Esophagus muscularis mucosa (tissue), 4 donors: ENCODE measurements around the gene PKLR. TPM values are rescaled to one million over a fixed set of nuclear protein-coding genes. Genes with fewer than 3 reads are reported as not detected.

Source experiments
- DNase-seq: peaks from one replicate; pipeline ENCODE4 v3.0.0-alpha.2; 2017; ENCODE audit errors: extremely low spot score
- H3K27ac ChIP-seq, 4 donors: fragments of 200-600 bp; sonication (generic); replicated peaks in 1 of 4; 1 replicate in 3 of 4; 2 replicates in 1 of 4; pipeline ENCODE4 v1.5.1; 2016 to 2019; ENCODE audit warnings: mild to moderate bottlenecking in 1 of 4
- H3K27me3 ChIP-seq, 4 donors: fragments of 200-600 bp; sonication (generic); one replicate each; pipeline versions ENCODE4 v1.5.1 to v1.6.0; 2016 to 2019
- H3K36me3 ChIP-seq, 4 donors: fragments of 200-600 bp; sonication (generic); one replicate each; pipeline ENCODE4 v1.5.1; 2016 to 2019
- H3K4me1 ChIP-seq, 4 donors: fragments of 200-600 bp; sonication (generic); one replicate each; pipeline ENCODE4 v1.5.1; 2016 to 2019
- H3K4me3 ChIP-seq, 4 donors: fragments of 200-600 bp; sonication (generic); 1 replicate in 2 of 4; 2 replicates in 2 of 4; pipeline ENCODE4 v1.5.1; 2016 to 2019; ENCODE audit warnings: mild to moderate bottlenecking in 4 of 4, moderate library complexity in 1 of 4
- H3K9me3 ChIP-seq, 4 donors: fragments of 200-600 bp; sonication (generic); 1 replicate in 3 of 4; 2 replicates in 1 of 4; pipeline ENCODE4 v1.5.1; 2016 to 2019
- EP300 ChIP-seq: sonication (generic); formaldehyde crosslinking; IDR thresholded peaks from one replicate; pipeline ENCODE4 v1.6.1; 2017; ENCODE audit warnings: antibody characterized with exemption
- POLR2A ChIP-seq: fragments of 450-650 bp; IDR thresholded peaks from one replicate; pipeline ENCODE4 v1.6.1; 2017; ENCODE audit warnings: antibody characterized with exemption, moderate library complexity, mild to moderate bottlenecking, low read depth
- POLR2AphosphoS5 ChIP-seq, 2 donors: sonication (generic); formaldehyde crosslinking; IDR thresholded peaks; one replicate each; pipeline ENCODE4 v1.6.1; 2017; ENCODE audit warnings: antibody characterized with exemption in 2 of 2
- WGBS: methylation state at CpG from one replicate; pipeline ENCODE4 v1.1.5; 2018; 5-methylcytosine and 5-hydroxymethylcytosine counted together
- intact Hi-C: fragments of 100-400 bp; cut with DNase I; formaldehyde crosslinking; loops from one replicate; pipeline ENCODE4 v1.15.1; 2023
- total RNA-seq, 4 donors: library from RNA; depleted of rRNA; stranded (reverse); fragments of >200 nt; gene quantifications; one replicate each; pipeline versions ENCODE4 v1.1.0 to v1.2.1, GENCODE V29; 2016
- TF ChIP-seq, protein P1 (sequence below), 3 experiments: fragments of 200-600 bp in 2 of 3; fragments of 450-650 bp in 1 of 3; sonication (generic) in 2 of 3; IDR thresholded peaks; one replicate each; pipeline ENCODE4 v1.5.1; 2017 to 2019; ENCODE audit warnings: antibody characterized with exemption in 3 of 3, mild to moderate bottlenecking in 2 of 3, moderate library complexity in 1 of 3

PKLR gene
- total RNA-seq, 4 donors from 2014 or later, result not detected

DNA sequence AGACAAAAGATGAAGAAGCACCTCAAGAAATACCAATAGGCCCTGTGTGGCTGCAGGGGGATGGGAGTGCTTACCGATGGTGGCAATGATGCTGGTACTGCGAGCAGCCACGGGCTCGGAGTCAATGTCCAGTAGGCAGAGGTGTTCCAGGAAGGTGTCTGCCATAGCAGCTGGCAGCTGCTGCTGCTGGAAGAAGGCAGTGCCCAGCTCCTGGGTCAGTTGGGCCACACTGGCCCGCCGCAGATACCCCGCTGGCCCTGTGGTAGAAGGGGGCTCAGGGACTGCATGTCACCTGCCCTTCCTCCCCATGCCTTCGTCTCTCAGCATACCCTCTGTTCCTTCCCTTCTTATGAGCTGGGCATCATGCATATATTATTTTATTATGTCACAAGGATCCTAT, 1.2 kb downstream of the PKLR start:
- H3K27me3 ChIP-seq, result peaks cover 0 to 34% (median 7%) of the 10 kb centered on the region in 4 donors
- no peak for DNase-seq
- no peak overlapping the region for H3K27ac ChIP-seq
- WGBS, result 93% methylated on average over 8 of the region's 8 CpGs
- intact Hi-C loops, result no loop called here
- peaks cover 5 to 8% (median 8%) of the 10 kb centered on the region in 4 donors for H3K4me1 ChIP-seq
- no peaks in the 10 kb centered on the region for H3K36me3 ChIP-seq
- H3K9me3 ChIP-seq, result no peaks in the 10 kb centered on the region
- TF ChIP-seq EP300, result no peak
- TF ChIP-seq, protein P1, sequence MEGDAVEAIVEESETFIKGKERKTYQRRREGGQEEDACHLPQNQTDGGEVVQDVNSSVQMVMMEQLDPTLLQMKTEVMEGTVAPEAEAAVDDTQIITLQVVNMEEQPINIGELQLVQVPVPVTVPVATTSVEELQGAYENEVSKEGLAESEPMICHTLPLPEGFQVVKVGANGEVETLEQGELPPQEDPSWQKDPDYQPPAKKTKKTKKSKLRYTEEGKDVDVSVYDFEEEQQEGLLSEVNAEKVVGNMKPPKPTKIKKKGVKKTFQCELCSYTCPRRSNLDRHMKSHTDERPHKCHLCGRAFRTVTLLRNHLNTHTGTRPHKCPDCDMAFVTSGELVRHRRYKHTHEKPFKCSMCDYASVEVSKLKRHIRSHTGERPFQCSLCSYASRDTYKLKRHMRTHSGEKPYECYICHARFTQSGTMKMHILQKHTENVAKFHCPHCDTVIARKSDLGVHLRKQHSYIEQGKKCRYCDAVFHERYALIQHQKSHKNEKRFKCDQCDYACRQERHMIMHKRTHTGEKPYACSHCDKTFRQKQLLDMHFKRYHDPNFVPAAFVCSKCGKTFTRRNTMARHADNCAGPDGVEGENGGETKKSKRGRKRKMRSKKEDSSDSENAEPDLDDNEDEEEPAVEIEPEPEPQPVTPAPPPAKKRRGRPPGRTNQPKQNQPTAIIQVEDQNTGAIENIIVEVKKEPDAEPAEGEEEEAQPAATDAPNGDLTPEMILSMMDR (IDR thresholded peaks at IDR 0.05), result no peak
- TF ChIP-seq POLR2A, result no peak
- TF ChIP-seq POLR2AphosphoS5 (IDR thresholded peaks at IDR 0.05), result no peak
- no peak overlapping the region for H3K4me3 ChIP-seq

DNA sequence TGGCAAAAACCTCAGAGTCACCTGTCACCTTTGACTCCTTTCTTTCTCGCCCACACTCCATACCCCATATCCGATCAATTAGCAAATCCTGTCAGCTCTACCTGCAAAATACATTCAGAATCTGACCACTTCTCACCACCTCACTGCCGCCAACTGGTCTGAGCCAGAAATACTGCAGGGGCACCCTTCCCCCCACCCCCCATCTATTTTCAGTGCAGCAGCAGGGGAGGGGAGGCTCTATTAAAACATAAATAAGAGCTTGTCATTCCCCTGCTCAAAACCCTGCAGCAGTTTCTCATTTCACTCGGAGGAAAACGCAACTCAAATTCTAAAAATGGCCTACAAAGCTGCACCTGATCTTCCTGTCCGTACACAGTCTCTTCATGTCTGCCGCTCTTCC, 3.9 kb downstream of the PKLR start:
- DNase-seq, result no peak
- peaks cover 8 to 13% (median 12%) of the 10 kb centered on the region in 4 donors for H3K4me1 ChIP-seq
- TF ChIP-seq POLR2AphosphoS5 (IDR thresholded peaks at IDR 0.05) (no peak), EP300 (no peak), POLR2A (no peak)
- TF ChIP-seq, protein P1 (IDR thresholded peaks at IDR 0.05), result no peak
- no peak overlapping the region for H3K4me3 ChIP-seq
- intact Hi-C loops, result no loop called here
- H3K9me3 ChIP-seq, result no peaks in the 10 kb centered on the region
- no peaks in the 10 kb centered on the region for H3K36me3 ChIP-seq
- no peak overlapping the region for H3K27ac ChIP-seq
- peaks cover 0 to 49% (median 12%) of the 10 kb centered on the region in 4 donors for H3K27me3 ChIP-seq
- 68% methylated on average over 7 of the region's 7 CpGs for WGBS

DNA sequence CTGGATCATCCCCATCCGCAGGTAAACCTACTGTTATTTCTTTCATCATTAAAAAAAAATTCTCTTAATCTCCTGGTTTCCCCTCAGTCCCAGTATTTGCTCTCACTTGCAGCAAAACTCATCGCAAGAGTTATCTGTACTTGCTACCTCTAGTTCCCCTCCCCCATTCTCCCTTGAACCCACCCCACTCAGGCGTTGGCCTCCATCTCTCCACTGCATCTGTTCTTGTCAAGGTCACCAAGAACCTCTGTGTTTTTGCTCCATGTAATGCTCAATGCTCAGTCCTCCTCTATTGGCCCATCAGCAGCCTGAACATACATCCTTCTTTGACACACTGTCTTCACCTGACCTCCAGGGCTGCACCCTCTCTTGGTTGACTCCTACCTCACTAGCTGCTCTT, 4.6 kb downstream of the PKLR start:
- peaks cover 8 to 13% (median 12%) of the 10 kb centered on the region in 4 donors for H3K4me1 ChIP-seq
- TF ChIP-seq EP300, result no peak
- TF ChIP-seq POLR2AphosphoS5 (IDR thresholded peaks at IDR 0.05), result no peak
- TF ChIP-seq, protein P1 (IDR thresholded peaks at IDR 0.05), result no peak
- no peak for TF ChIP-seq POLR2A
- H3K27me3 ChIP-seq, result peaks cover 0 to 49% (median 12%) of the 10 kb centered on the region in 4 donors
- 88% methylated on average over 3 of the region's 3 CpGs for WGBS
- no peaks in the 10 kb centered on the region for H3K9me3 ChIP-seq
- DNase-seq, result no peak
- no peak overlapping the region for H3K4me3 ChIP-seq
- intact Hi-C loops, result no loop called here
- no peaks in the 10 kb centered on the region for H3K36me3 ChIP-seq
- H3K27ac ChIP-seq, result no peak overlapping the region

DNA sequence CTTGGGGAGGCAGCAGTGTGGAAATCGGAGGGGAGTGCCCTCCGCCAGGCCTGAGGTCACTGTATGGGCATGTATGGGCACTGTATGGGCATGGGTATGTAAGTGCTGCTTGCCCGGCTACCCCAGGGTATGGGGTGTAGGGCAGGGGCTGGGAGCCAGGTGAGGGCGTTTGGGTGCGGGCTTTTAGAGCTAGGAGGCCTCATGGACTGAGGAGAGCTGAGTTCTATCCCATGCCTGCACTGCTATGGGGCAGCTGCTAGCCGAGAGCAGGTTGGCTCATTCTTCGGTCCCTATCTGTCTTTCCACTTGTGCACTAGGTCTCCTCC, 5.3 kb downstream of the PKLR start:
- TF ChIP-seq POLR2A (no peak), POLR2AphosphoS5 (IDR thresholded peaks at IDR 0.05) (no peak)
- TF ChIP-seq, protein P1 (IDR thresholded peaks at IDR 0.05), result no peak
- Histone ChIP-seq H3K4me3 (no peak overlapping the region), H3K9me3 (no peaks in the 10 kb centered on the region), H3K27ac (no peak overlapping the region), H3K27me3 (peaks cover 0 to 49% (median 12%) of the 10 kb centered on the region in 4 donors), H3K4me1 (peaks cover 8 to 13% (median 12%) of the 10 kb centered on the region in 4 donors), H3K36me3 (no peaks in the 10 kb centered on the region)
- WGBS, result 86% methylated on average over 7 of the region's 7 CpGs
- no peak for DNase-seq
- intact Hi-C loops, result no loop called here
